Fibroblast of pulmonary artery (primary cell): ENCODE data around the gene E2F1.

Source experiments
- DNase-seq: peaks from one replicate; pipeline ENCODE4 v3.0.0-alpha.2; 2010; ENCODE audit warnings: low read depth
- H3K4me3 ChIP-seq: replicated peaks from 2 replicates; pipeline ENCODE4 v1.5.1; 2011; ENCODE audit warnings: low read depth, mild to moderate bottlenecking, control low read depth, low read length, moderate library complexity
- CTCF ChIP-seq: IDR thresholded peaks from 2 replicates; pipeline ENCODE4 v1.5.1; 2011; ENCODE audit warnings: mild to moderate bottlenecking, control low read depth, low read length, inconsistent platforms; ENCODE audit errors: missing control alignments

The E2F1 gene

GRCh38 chr20:33674294-33675135 lies 11.7 kb downstream of the E2F1 start, which contains the start of gene NECAB3:
TSS of gene NECAB3 (minus strand) at chr20:33674428. CDS start at chr20:33674352, 76 bp downstream.
- peak within 1 kb of the TSS; percentile 74 for H3K4me3 ChIP-seq
- DNase-seq: peak; percentile 67
- TF ChIP-seq CTCF: no peak

- H3K4me3 ChIP-seq: peak overlapping the region; percentile 74
- DNase-seq: no peak
- TF ChIP-seq CTCF: no peak
These were observed 12.5 kb downstream of the E2F1 start for GRCh38 chr20:33673410-33674293.

- TF ChIP-seq CTCF: no peak
- DNase-seq: no peak
- H3K4me3 ChIP-seq: peak overlapping the region; percentile 74
These were observed 13.1 kb downstream of the E2F1 start for GRCh38 chr20:33673114-33673409.

GRCh38 chr20:33672426-33673113 lies 13.6 kb downstream of the E2F1 start:
- DNase-seq: no peak
- peak overlapping the region; percentile 74 for H3K4me3 ChIP-seq
- TF ChIP-seq CTCF: no peak

- H3K4me3 ChIP-seq: no peak overlapping the region
- no peak for DNase-seq
- TF ChIP-seq CTCF: no peak
These were observed 14.5 kb downstream of the E2F1 start for GRCh38 chr20:33671573-33672288.

- H3K4me3 ChIP-seq: no peak overlapping the region
- TF ChIP-seq CTCF: no peak
- DNase-seq: no peak
These were observed 15.3 kb downstream of the E2F1 start for GRCh38 chr20:33670715-33671499.
